GM18867 (cell line): ENCODE measurements around the gene RAB1B.
"Not testable (repeated sequence)": the region's sequence is repeated elsewhere in the genome, so short reads cannot be mapped to it uniquely, and the experiment has no call there.

Source experiments
- ATAC-seq: cut with Tn5 transposase; IDR thresholded peaks from one replicate; pipeline ENCODE4 v1.9.1; 2021; ENCODE audit warnings: mild to moderate bottlenecking, moderate library complexity; ENCODE audit not compliant: unreplicated experiment

The RAB1B gene

GRCh38 chr11:66317723-66318599 is 49.5 kb downstream of the RAB1B start:
- no peak for ATAC-seq

GRCh38 chr11:66318600-66318970 is 50.1 kb downstream of the RAB1B start:
- no peak for ATAC-seq

- ATAC-seq: not testable (repeated sequence)
Observed at GRCh38 chr11:66320289-66320688, 51.9 kb downstream of the RAB1B start.

- ATAC-seq: not testable (repeated sequence)
Observed at GRCh38 chr11:66320748-66321147, 52.3 kb downstream of the RAB1B start.

GRCh38 chr11:66321606-66322005 is 53.2 kb downstream of the RAB1B start:
- ATAC-seq: no peak

GRCh38 chr11:66322732-66323427 is 54.4 kb downstream of the RAB1B start:
- ATAC-seq: no peak

GRCh38 chr11:66323684-66324083 is 55.2 kb downstream of the RAB1B start:
- ATAC-seq: no peak

GRCh38 chr11:66324664-66325063 is 56.2 kb downstream of the RAB1B start:
- ATAC-seq: no peak

GRCh38 chr11:66325263-66325671 is 56.8 kb downstream of the RAB1B start:
- no peak for ATAC-seq

GRCh38 chr11:66326261-66327111 is 58.0 kb downstream of the RAB1B start:
- ATAC-seq: no peak
